ENCODE results near the gene FJX1.

DNA sequence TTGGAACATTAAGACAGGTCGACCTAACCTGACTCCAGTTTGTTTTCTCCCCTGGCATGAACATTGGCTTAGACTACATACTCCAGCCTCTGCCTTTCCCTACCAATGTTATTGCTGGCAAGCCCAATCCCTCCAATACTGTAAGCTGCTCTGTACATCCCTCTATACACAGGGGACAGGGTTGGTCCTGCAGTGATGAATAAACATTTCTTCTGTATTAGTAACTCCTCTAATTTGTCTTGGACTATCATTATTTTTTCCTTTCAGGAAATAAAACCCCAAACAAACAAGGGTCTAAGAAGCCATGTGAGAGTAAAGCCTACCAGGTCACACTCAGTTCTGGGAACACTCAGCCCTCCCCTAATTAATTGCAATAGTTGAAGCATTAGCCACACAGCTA lies 35.1 kb upstream of the FJX1 start:
- TF ChIP-seq EP300 (IDR thresholded peaks at IDR 0.05; ENCODE audit: borderline replicate concordance) (no peak), USF1 (IDR thresholded peaks at IDR 0.05) (no peak), MAX (IDR thresholded peaks at IDR 0.05) (no peak), YY1 (IDR thresholded peaks at IDR 0.05; ENCODE audit: low read depth) (no peak), CEBPB (IDR thresholded peaks at IDR 0.05) (no peak)
